H9 (cell line): Measurements from ENCODE around the gene CHAF1B. TPM values are rescaled to one million over a fixed set of nuclear protein-coding genes. Genes with fewer than 3 reads are reported as not detected.

Source experiments
- DNase-seq: peaks from one replicate; pipeline ENCODE4 v3.0.0-alpha.2; 2017
- H2AFZ ChIP-seq: one replicate; pipeline ENCODE4 v1.6.1; 2013; ENCODE audit warnings: mild to moderate bottlenecking, low read length, control low read depth, moderate library complexity
- H2AK5ac ChIP-seq: 2 replicates; pipeline ENCODE4 v1.6.1; 2013; ENCODE audit warnings: low read length, control low read depth, mixed read lengths; ENCODE audit not compliant: insufficient read length
- H2BK120ac ChIP-seq: one replicate; pipeline ENCODE4 v1.6.1; 2013; ENCODE audit warnings: low read depth, mild to moderate bottlenecking, low read length, control low read depth, inconsistent platforms; ENCODE audit not compliant: poor library complexity, severe bottlenecking
- H2BK12ac ChIP-seq: 2 replicates; pipeline ENCODE4 v1.6.1; 2013; ENCODE audit warnings: low read length, control low read depth, mixed read lengths, low read depth; ENCODE audit not compliant: insufficient read length
- H2BK15ac ChIP-seq: 2 replicates; pipeline ENCODE4 v1.6.1; 2013; ENCODE audit warnings: low read depth, low read length, control low read depth
- H2BK20ac ChIP-seq: one replicate; pipeline ENCODE4 v1.6.1; 2013; ENCODE audit warnings: low read depth, mild to moderate bottlenecking, low read length, control low read depth, inconsistent platforms; ENCODE audit not compliant: poor library complexity, severe bottlenecking
- H2BK5ac ChIP-seq: 2 replicates; pipeline ENCODE4 v1.6.1; 2013; ENCODE audit warnings: low read length, control low read depth, mixed read lengths; ENCODE audit not compliant: insufficient read length
- H3K14ac ChIP-seq: 2 replicates; pipeline ENCODE4 v1.6.1; 2013; ENCODE audit warnings: low read length, control low read depth; ENCODE audit not compliant: insufficient read depth
- H3K18ac ChIP-seq: 2 replicates; pipeline ENCODE4 v1.6.1; 2013; ENCODE audit warnings: low read depth, mild to moderate bottlenecking, mixed read lengths, low read length, control low read depth; ENCODE audit not compliant: insufficient read length
- H3K23ac ChIP-seq: 2 replicates; pipeline ENCODE4 v1.6.1; 2013; ENCODE audit warnings: low read length, control low read depth, mixed read lengths, low read depth; ENCODE audit not compliant: insufficient read length
- H3K23me2 ChIP-seq: 2 replicates; pipeline ENCODE4 v1.6.1; 2013; ENCODE audit warnings: low read depth, mild to moderate bottlenecking, mixed read lengths, low read length, control low read depth; ENCODE audit not compliant: insufficient read length, poor library complexity, severe bottlenecking
- H3K27ac ChIP-seq: 2 replicates; pipeline ENCODE4 v1.5.1; 2013; ENCODE audit warnings: low read length, control low read depth, mixed read lengths, low read depth; ENCODE audit not compliant: insufficient read length
- H3K27me3 ChIP-seq: 2 replicates; pipeline ENCODE4 v1.6.1; 2013; ENCODE audit warnings: low read length, control low read depth, inconsistent platforms; ENCODE audit not compliant: insufficient read depth
- H3K4ac ChIP-seq: 2 replicates; pipeline ENCODE4 v1.6.1; 2013; ENCODE audit warnings: low read depth, mild to moderate bottlenecking, control low read depth, inconsistent platforms, low read length, moderate library complexity
- H3K4me1 ChIP-seq: 2 replicates; pipeline ENCODE4 v1.6.1; 2013; ENCODE audit warnings: low read length, control low read depth, inconsistent platforms; ENCODE audit not compliant: insufficient read depth
- H3K4me2 ChIP-seq: 2 replicates; pipeline ENCODE4 v1.6.1; 2013; ENCODE audit warnings: low read length, control low read depth, mixed read lengths; ENCODE audit not compliant: insufficient read length, insufficient read depth
- H3K56ac ChIP-seq: 2 replicates; pipeline ENCODE4 v1.6.1; 2013; ENCODE audit warnings: low read depth, mild to moderate bottlenecking, mixed read lengths, low read length, control low read depth; ENCODE audit not compliant: insufficient read length
- H3K79me1 ChIP-seq: 2 replicates; pipeline ENCODE4 v1.6.1; 2013; ENCODE audit warnings: low read depth, mild to moderate bottlenecking, moderate library complexity, low read length, control low read depth, inconsistent platforms; ENCODE audit not compliant: insufficient read depth, poor library complexity, severe bottlenecking
- H3K79me2 ChIP-seq: 2 replicates; pipeline ENCODE4 v1.6.1; 2013; ENCODE audit warnings: low read length, control low read depth, inconsistent platforms; ENCODE audit not compliant: insufficient read depth
- H3K9ac ChIP-seq: 2 replicates; pipeline ENCODE4 v1.6.1; 2013; ENCODE audit warnings: low read length, control low read depth, mixed read lengths; ENCODE audit not compliant: insufficient read length; ENCODE audit errors: extremely low read depth
- H3K9me3 ChIP-seq: one replicate; pipeline ENCODE4 v1.6.1; 2013; ENCODE audit warnings: low read depth, low read length, inconsistent platforms; ENCODE audit not compliant: control insufficient read depth
- H3T11ph ChIP-seq: one replicate; pipeline ENCODE4 v1.6.1; 2013; ENCODE audit warnings: mild to moderate bottlenecking, low read length, control low read depth, inconsistent platforms
- H4K20me1 ChIP-seq: one replicate; pipeline ENCODE4 v1.6.1; 2013; ENCODE audit not compliant: control insufficient read depth, insufficient read length, insufficient read depth
- H4K5ac ChIP-seq: 2 replicates; pipeline ENCODE4 v1.6.1; 2013; ENCODE audit warnings: low read depth, mild to moderate bottlenecking, mixed read lengths, low read length, control low read depth; ENCODE audit not compliant: insufficient read length
- H4K8ac ChIP-seq: replicated peaks from 2 replicates; pipeline ENCODE4 v1.6.1; 2013; ENCODE audit warnings: low read length, control low read depth, mixed read lengths, low read depth; ENCODE audit not compliant: insufficient read length
- H4K91ac ChIP-seq: 2 replicates; pipeline ENCODE4 v1.6.1; 2013; ENCODE audit warnings: low read depth, mild to moderate bottlenecking, moderate library complexity, mixed read lengths, low read length, control low read depth; ENCODE audit not compliant: insufficient read length
- H3K27ac Mint-ChIP-seq, 3 experiments: 2 replicates in 2 of 3; 3 replicates in 1 of 3; pipeline ENCODE4 v1.8.0; 2020 to 2021; ENCODE audit warnings: mixed read lengths in 3 of 3, mild to moderate bottlenecking in 1 of 3, moderate library complexity in 1 of 3
- H3K27me3 Mint-ChIP-seq: 2 replicates; pipeline ENCODE4 v1.8.0; 2021; ENCODE audit warnings: low read depth, mild to moderate bottlenecking, moderate library complexity, mixed read lengths
- H3K36me3 Mint-ChIP-seq, 3 experiments: 2 replicates in 2 of 3; 3 replicates in 1 of 3; pipeline ENCODE4 v1.8.0; 2020 to 2021; ENCODE audit warnings: low read depth in 3 of 3, mixed read lengths in 3 of 3; ENCODE audit not compliant: insufficient read depth in 1 of 3
- H3K4me1 Mint-ChIP-seq, 2 experiments: 2 replicates each; pipeline ENCODE4 v1.8.0; 2020; ENCODE audit warnings: mixed read lengths in 2 of 2
- H3K4me3 Mint-ChIP-seq, 2 experiments: 2 replicates in 1 of 2; 3 replicates in 1 of 2; pipeline ENCODE4 v1.8.0; 2020 to 2021; ENCODE audit warnings: mild to moderate bottlenecking in 2 of 2, mixed read lengths in 2 of 2, moderate library complexity in 1 of 2
- H3K9me3 Mint-ChIP-seq, 2 experiments: 2 replicates in 1 of 2; 3 replicates in 1 of 2; pipeline ENCODE4 v1.8.0; 2020; ENCODE audit warnings: mild to moderate bottlenecking in 2 of 2, mixed read lengths in 2 of 2, moderate library complexity in 1 of 2
- WGBS: extraction: QIAGEN DNeasy Blood & Tissue Kit; methylation state at CpG from one replicate; pipeline ENCODE4 v1.1.7; 2013; ENCODE audit warnings: missing lambda C conversion rate, low lambda C conversion rate, mixed read lengths; ENCODE audit not compliant: insufficient read length; ENCODE audit errors: extremely low coverage; 5-methylcytosine and 5-hydroxymethylcytosine counted together
- total RNA-seq: library from RNA; stranded (reverse); gene quantifications from 2 replicates; pipeline ENCODE4 v1.2.1, GENCODE V29; 2021
- TF ChIP-seq, protein P1 (sequence below): fragments of 200-600 bp; sonication (generic); conservative IDR thresholded peaks from 3 replicates; pipeline ENCODE4 v1.8.0; 2021; ENCODE audit warnings: antibody characterized with exemption, mild to moderate bottlenecking

The CHAF1B gene
- total RNA-seq, 1 experiment from 2014 or later = 19.3 TPM

DNA sequence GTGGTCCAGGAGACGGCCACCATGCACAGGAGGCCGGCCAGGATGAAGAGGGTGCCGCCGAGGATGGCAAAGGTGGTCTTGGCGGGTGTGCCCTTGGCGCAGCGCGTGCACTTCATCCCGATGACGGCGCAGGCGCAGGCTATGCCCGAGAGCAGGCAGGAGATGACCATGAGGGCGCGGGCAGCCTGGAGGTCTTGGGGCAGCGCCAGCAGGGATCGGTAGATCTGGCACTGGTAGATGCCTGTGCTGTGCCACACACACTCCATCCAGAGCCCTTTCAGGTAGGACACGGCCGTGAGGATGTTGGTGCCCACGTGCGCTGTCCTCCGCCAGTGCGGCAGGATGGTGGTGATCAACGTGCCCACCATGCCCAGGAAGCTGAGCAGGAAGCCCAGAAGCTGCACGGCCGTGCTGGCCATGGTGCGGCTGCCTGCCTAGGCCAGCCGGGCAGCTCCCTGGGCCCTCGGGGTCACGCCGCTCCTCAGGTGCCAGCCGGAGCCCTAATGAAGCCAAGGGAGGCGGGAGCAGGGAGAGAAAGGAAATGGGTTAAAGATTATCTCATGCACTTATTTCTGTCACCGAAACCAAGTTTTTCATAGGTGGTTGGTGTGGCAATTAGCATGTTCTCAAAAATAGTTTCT is 76.2 kb downstream of the CHAF1B start:
- Histone ChIP-seq H2AK5ac (no peak overlapping the region), H3K27me3 (no peaks in the 10 kb centered on the region), H3K79me2 (no peaks in the 10 kb centered on the region), H4K8ac (no peak overlapping the region), H2BK15ac (no peak overlapping the region), H4K20me1 (no peaks in the 10 kb centered on the region), H3K9ac (no peak overlapping the region), H3K14ac (peak overlapping the region; percentile 50; the same call in 1 of the 2 replicates), H2BK20ac (no peak overlapping the region), H3K27ac (no peak overlapping the region), H3K56ac (no peak overlapping the region), H3K4me1 (0 out of 2 replicates have a peak, but pooled peaks cover 5% of the 10 kb centered on the region), H4K5ac (no peak overlapping the region), H3T11ph (no peak overlapping the region), H2BK12ac (no peak overlapping the region), H3K4ac (no peak overlapping the region), H3K23me2 (no peaks in the 10 kb centered on the region), H3K4me2 (no peak overlapping the region), H4K91ac (no peak overlapping the region), H3K23ac (no peak overlapping the region), H2AFZ (no peak overlapping the region), H2BK120ac (no peak overlapping the region), H3K18ac (no peak overlapping the region), H3K9me3 (no peaks in the 10 kb centered on the region), H3K79me1 (no peaks in the 10 kb centered on the region), H2BK5ac (no peak overlapping the region)
- no CpG with 5 or more reads among the region's 34 CpGs for WGBS
- DNase-seq = no peak
- H3K36me3 Mint-ChIP-seq = no peaks in the 10 kb centered on the region
- H3K4me3 Mint-ChIP-seq = no peak overlapping the region
- TF ChIP-seq, protein P1, sequence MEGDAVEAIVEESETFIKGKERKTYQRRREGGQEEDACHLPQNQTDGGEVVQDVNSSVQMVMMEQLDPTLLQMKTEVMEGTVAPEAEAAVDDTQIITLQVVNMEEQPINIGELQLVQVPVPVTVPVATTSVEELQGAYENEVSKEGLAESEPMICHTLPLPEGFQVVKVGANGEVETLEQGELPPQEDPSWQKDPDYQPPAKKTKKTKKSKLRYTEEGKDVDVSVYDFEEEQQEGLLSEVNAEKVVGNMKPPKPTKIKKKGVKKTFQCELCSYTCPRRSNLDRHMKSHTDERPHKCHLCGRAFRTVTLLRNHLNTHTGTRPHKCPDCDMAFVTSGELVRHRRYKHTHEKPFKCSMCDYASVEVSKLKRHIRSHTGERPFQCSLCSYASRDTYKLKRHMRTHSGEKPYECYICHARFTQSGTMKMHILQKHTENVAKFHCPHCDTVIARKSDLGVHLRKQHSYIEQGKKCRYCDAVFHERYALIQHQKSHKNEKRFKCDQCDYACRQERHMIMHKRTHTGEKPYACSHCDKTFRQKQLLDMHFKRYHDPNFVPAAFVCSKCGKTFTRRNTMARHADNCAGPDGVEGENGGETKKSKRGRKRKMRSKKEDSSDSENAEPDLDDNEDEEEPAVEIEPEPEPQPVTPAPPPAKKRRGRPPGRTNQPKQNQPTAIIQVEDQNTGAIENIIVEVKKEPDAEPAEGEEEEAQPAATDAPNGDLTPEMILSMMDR = no peak
- no peaks in the 10 kb centered on the region for H3K27me3 Mint-ChIP-seq
- H3K9me3 Mint-ChIP-seq = no peaks in the 10 kb centered on the region
- peaks cover 20 to 32% of the 10 kb centered on the region in 2 experiments for H3K4me1 Mint-ChIP-seq
- H3K27ac Mint-ChIP-seq = no peak overlapping the region
